Natural killer cell (primary cell): ENCODE data around the gene HAGHL. TPM values are rescaled to one million over a fixed set of nuclear protein-coding genes. Genes with fewer than 3 reads are reported as not detected.

Experiments
- ATAC-seq, 3 donors: fragments of 150-1000 bp in 2 of 3; fragments of 200-7000 bp in 1 of 3; cut with Tn5 transposase; 1 replicate in 1 of 3; 2 replicates in 2 of 3; pipeline ENCODE4 v1.10.0; 2021; ENCODE audit warnings: mild to moderate bottlenecking in 2 of 3, moderate library complexity in 2 of 3
- DNase-seq, 2 donors: peaks; one replicate each; pipeline versions ENCODE4 v3.0.0 to v3.0.0-alpha.2; 2013 to 2021; ENCODE audit warnings: mixed read lengths in 1 of 2
- H3K27ac ChIP-seq: one replicate; pipeline ENCODE4 v1.5.1; 2013; ENCODE audit warnings: mild to moderate bottlenecking, low read length
- H3K27me3 ChIP-seq: one replicate; pipeline ENCODE4 v1.6.1; 2013; ENCODE audit warnings: low read length; ENCODE audit not compliant: control insufficient read depth, insufficient read depth
- H3K36me3 ChIP-seq: one replicate; pipeline ENCODE4 v1.6.1; 2013; ENCODE audit warnings: low read length; ENCODE audit not compliant: control insufficient read depth, insufficient read depth
- H3K4me1 ChIP-seq: one replicate; pipeline ENCODE4 v1.6.1; 2013; ENCODE audit warnings: low read length; ENCODE audit not compliant: control insufficient read depth, insufficient read depth
- H3K4me3 ChIP-seq: one replicate; pipeline ENCODE4 v1.5.1; 2013; ENCODE audit warnings: low read length
- H3K9me3 ChIP-seq: one replicate; pipeline ENCODE4 v1.6.1; 2013; ENCODE audit warnings: low read length; ENCODE audit not compliant: control insufficient read depth, insufficient read depth
- H3K27ac Mint-ChIP-seq, 2 donors: one replicate each; pipeline ENCODE4 v1.8.0; 2022; ENCODE audit warnings: mild to moderate bottlenecking in 2 of 2, mixed read lengths in 2 of 2, moderate library complexity in 1 of 2
- H3K27me3 Mint-ChIP-seq, 2 donors: one replicate each; pipeline ENCODE4 v1.8.0; 2022; ENCODE audit warnings: low read depth in 2 of 2, mixed read lengths in 2 of 2
- H3K36me3 Mint-ChIP-seq: one replicate; pipeline ENCODE4 v1.8.0; 2022; ENCODE audit warnings: mixed read lengths
- H3K4me1 Mint-ChIP-seq, 2 donors: one replicate each; pipeline ENCODE4 v1.8.0; 2022; ENCODE audit warnings: mixed read lengths in 2 of 2
- H3K4me3 Mint-ChIP-seq: one replicate; pipeline ENCODE4 v1.8.0; 2022; ENCODE audit warnings: mild to moderate bottlenecking, moderate library complexity, mixed read lengths
- H3K9me3 Mint-ChIP-seq, 2 donors: one replicate each; pipeline ENCODE4 v1.8.0; 2022; ENCODE audit warnings: mixed read lengths in 2 of 2
- WGBS: methylation state at CpG from one replicate; pipeline ENCODE4 v1.1.7; 2013; ENCODE audit warnings: missing lambda C conversion rate; ENCODE audit not compliant: insufficient coverage; 5-methylcytosine and 5-hydroxymethylcytosine counted together
- intact Hi-C: fragments of 100-400 bp; cut with micrococcal nuclease; formaldehyde crosslinking; loops from one replicate; pipeline ENCODE4 v1.14.2; 2022
- total RNA-seq, 4 donors: library from RNA; stranded (reverse); fragments of 120-200 nt in 1 of 4; gene quantifications; one replicate each; pipeline versions ENCODE4 v1.2.3 to v1.2.4, GENCODE V29; 2013 to 2022
- TF ChIP-seq, protein P1 (sequence below): fragments of 200-600 bp; IDR thresholded peaks from one replicate; pipeline ENCODE4 v1.8.0; 2022; ENCODE audit warnings: antibody characterized with exemption

HAGHL gene
- total RNA-seq, 3 donors from 2014 or later (not counting 1 experiment from before 2014, with no cell fraction given) = 13.5 to 21.5 (median 15.7) TPM

DNA sequence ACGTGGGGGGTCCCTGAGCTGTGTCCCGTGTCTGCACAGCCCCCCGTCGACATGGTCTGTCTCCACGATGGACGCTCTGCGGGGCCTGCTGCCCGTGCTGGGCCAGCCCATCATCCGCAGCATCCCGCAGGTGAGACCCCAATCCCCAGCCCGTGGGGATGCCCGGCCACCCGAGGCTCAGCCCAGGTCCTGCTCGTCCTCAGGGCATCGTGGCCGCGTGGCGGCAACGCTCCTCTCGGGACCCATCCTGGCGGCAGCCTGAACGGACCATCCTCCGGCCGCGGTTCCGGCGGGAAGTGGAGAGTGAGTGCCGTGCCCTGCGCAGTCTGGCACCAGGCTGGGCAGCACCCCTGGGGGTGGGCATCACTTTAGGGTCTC lies 38.6 kb downstream of the HAGHL start:
- ATAC-seq (no peak), DNase-seq (no peak)
- 94% methylated on average over 29 of the region's 29 CpGs for WGBS
- Mint-ChIP-seq H3K4me1 (no peaks in the 10 kb centered on the region), H3K4me3 (no peak overlapping the region), H3K27ac (no peak overlapping the region), H3K27me3 (no peaks in the 10 kb centered on the region), H3K36me3 (no peaks in the 10 kb centered on the region), H3K9me3 (no peaks in the 10 kb centered on the region)
- Histone ChIP-seq H3K4me1 (no peaks in the 10 kb centered on the region), H3K27me3 (no peaks in the 10 kb centered on the region), H3K27ac (no peak overlapping the region), H3K36me3 (no peaks in the 10 kb centered on the region), H3K4me3 (no peak overlapping the region), H3K9me3 (no peaks in the 10 kb centered on the region)
- intact Hi-C loops = no loop called here
- TF ChIP-seq, protein P1, sequence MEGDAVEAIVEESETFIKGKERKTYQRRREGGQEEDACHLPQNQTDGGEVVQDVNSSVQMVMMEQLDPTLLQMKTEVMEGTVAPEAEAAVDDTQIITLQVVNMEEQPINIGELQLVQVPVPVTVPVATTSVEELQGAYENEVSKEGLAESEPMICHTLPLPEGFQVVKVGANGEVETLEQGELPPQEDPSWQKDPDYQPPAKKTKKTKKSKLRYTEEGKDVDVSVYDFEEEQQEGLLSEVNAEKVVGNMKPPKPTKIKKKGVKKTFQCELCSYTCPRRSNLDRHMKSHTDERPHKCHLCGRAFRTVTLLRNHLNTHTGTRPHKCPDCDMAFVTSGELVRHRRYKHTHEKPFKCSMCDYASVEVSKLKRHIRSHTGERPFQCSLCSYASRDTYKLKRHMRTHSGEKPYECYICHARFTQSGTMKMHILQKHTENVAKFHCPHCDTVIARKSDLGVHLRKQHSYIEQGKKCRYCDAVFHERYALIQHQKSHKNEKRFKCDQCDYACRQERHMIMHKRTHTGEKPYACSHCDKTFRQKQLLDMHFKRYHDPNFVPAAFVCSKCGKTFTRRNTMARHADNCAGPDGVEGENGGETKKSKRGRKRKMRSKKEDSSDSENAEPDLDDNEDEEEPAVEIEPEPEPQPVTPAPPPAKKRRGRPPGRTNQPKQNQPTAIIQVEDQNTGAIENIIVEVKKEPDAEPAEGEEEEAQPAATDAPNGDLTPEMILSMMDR = no peak

DNA sequence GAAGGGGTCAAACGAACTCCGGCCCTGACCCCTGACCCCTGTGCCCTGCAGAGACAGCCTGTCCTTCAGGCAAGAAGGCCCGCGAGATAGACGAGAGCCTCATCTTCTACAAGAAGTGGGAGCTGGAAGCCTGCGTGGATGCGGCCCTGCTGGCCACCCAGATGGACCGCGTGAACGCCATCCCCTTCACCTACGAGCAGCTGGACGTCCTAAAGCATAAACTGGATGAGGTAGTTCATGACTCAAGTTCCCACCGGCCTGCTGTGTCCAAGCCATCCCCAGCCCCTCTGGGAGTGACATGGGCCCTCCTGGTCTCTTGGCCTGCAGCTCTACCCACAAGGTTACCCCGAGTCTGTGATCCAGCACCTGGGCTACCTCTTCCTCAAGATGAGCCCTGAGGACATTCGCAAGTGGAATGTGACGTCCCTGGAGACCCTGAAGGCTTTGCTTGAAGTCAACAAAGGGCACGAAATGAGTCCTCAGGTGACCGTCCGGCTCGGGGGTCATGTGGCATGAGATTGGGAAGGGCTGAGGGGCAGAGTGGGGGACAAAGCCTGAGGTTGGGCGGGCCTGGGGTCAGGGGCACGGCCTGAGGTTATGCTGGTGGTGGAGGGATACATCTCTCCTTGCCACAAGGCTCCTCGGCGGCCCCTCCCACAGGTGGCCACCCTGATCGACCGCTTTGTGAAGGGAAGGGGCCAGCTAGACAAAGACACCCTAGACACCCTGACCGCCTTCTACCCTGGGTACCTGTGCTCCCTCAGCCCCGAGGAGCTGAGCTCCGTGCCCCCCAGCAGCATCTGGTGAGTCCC lies 39.3 kb downstream of the HAGHL start:
- intact Hi-C loops = no loop called here
- H3K27me3 ChIP-seq = no peaks in the 10 kb centered on the region
- DNase-seq = no peak
- ATAC-seq = no peak
- no peak overlapping the region for H3K4me3 ChIP-seq
- no peaks in the 10 kb centered on the region for H3K36me3 ChIP-seq
- TF ChIP-seq, protein P1 = no peak
- H3K4me3 Mint-ChIP-seq = no peak overlapping the region
- H3K9me3 Mint-ChIP-seq = no peaks in the 10 kb centered on the region
- H3K4me1 ChIP-seq = no peaks in the 10 kb centered on the region
- no peaks in the 10 kb centered on the region for H3K36me3 Mint-ChIP-seq
- no peaks in the 10 kb centered on the region for H3K27me3 Mint-ChIP-seq
- H3K9me3 ChIP-seq = no peaks in the 10 kb centered on the region
- WGBS = 91% methylated on average over 29 of the region's 29 CpGs
- no peak overlapping the region for H3K27ac Mint-ChIP-seq
- no peaks in the 10 kb centered on the region for H3K4me1 Mint-ChIP-seq
- H3K27ac ChIP-seq = no peak overlapping the region

DNA sequence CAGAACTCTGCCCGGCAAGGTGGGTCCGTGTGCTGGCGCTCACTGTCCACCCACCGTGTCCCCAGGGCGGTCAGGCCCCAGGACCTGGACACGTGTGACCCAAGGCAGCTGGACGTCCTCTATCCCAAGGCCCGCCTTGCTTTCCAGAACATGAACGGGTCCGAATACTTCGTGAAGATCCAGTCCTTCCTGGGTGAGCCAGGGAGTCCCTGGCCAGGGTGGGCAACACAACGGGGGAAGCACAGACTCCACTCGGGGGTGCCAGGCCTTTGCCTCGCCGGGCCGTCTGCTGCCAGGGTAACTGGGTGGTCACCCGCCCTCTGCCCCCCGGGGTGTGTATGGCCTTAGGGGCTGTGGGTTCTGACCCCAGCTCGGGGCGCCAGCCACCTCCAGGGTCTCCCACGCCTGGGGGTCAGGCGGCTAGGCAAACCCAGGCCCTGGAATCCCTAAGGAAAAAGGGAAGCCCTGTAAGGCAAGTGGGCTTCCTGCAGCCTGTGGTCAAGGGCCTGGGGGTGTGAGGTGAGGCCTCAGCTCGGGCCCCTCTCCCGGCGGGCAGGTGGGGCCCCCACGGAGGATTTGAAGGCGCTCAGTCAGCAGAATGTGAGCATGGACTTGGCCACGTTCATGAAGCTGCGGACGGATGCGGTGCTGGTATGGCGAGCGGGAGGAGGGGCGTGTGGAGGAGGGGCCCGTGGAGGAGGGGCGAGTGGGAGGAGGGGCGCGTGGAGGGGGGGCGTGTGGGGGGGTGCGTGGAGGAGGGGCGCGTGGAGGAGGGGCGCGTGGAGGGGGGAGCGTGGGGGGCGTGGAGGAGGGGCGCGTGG lies 40.1 kb downstream of the HAGHL start:
- no peaks in the 10 kb centered on the region for H3K9me3 ChIP-seq
- no peaks in the 10 kb centered on the region for H3K27me3 Mint-ChIP-seq
- ATAC-seq (no peak), DNase-seq (no peak)
- no peak overlapping the region for H3K4me3 ChIP-seq
- H3K36me3 ChIP-seq = no peaks in the 10 kb centered on the region
- no peak overlapping the region for H3K27ac Mint-ChIP-seq
- H3K4me1 Mint-ChIP-seq = no peaks in the 10 kb centered on the region
- no peaks in the 10 kb centered on the region for H3K36me3 Mint-ChIP-seq
- TF ChIP-seq, protein P1 = no peak
- H3K9me3 Mint-ChIP-seq = no peaks in the 10 kb centered on the region
- H3K27me3 ChIP-seq = no peaks in the 10 kb centered on the region
- no peaks in the 10 kb centered on the region for H3K4me1 ChIP-seq
- H3K27ac ChIP-seq = no peak overlapping the region
- intact Hi-C loops = no loop called here
- 78% methylated on average over 33 of the region's 48 CpGs for WGBS
- no peak overlapping the region for H3K4me3 Mint-ChIP-seq
